Stimulated activated CD4-positive, alpha-beta T cell treated with anti-CD3 and anti-CD28 coated beads, Interleukin-15, amount 100 ng/mL, for 48 hours (primary cell): Measurements from ENCODE around the gene EZR.
A peak's percentile ranks its signal among the peaks of the same experiment; 100 is the strongest.

Experiments used
- DNase-seq, 2 donors: peaks; one replicate each; pipeline ENCODE4 v3.0.0-alpha.2; 2020; ENCODE audit warnings: low read depth in 2 of 2

EZR gene

DNA sequence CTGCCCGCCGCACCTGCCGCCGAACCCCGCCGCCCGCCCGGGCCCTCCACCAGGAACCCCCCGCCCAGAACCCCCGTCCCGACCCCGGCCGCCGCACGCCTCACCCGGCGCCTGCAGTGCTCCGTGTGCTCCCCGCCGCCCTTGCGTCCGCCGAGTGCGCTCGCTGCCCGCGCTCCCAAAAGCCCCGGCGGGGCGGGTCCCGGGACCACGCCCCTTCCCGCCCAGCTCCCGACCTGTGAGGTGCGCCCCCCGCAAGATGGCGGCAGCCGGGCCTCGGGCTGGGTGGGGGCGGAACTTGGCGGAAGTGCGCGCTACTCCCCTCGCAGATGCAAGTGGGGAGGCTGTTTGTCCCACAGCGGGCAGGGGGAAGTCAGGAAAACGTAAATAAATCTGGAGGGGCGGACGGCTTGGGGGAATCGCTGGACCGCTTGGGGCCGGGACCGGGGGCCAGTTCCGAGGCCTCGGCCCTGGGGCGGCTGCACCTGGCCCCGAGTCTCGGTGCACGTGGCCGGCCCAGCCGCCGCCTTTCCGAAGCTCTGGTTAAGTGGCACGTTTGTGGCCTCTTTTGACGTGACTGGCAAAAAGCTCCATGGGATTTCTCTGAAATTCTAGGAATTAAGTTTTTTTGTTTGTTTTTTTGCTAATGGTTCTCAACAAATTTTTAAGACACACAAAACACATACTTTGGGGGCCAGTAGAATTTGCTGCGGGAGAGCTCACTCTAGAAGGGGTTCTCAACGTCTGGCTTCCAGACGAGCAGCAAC is at the start of gene EZR:
Gene EZR (minus strand): TSS at position 156 of the 764 bp plus-strand sequence. CDS start 1,275 bp downstream, outside the sequence.
- DNase-seq, result peak; percentile 67 to 81

DNA sequence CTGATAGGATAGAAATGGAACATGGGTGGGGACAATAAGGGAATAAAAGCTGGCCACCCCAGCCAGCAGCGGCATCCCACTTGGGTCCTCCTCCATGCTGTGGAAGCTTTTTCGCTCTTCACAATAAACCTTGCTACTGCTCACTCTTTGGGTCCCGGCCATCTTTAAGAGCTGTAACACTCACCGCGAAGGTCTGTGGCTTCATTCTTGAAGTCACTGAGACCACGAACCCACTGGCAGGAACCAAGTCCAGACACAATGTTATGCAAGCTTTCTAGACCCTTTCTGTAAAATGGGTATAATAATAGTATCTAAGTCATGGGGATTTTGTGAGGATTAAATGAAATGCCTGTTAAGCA is 48.9 kb upstream of the EZR start:
- DNase-seq, result no peak

DNA sequence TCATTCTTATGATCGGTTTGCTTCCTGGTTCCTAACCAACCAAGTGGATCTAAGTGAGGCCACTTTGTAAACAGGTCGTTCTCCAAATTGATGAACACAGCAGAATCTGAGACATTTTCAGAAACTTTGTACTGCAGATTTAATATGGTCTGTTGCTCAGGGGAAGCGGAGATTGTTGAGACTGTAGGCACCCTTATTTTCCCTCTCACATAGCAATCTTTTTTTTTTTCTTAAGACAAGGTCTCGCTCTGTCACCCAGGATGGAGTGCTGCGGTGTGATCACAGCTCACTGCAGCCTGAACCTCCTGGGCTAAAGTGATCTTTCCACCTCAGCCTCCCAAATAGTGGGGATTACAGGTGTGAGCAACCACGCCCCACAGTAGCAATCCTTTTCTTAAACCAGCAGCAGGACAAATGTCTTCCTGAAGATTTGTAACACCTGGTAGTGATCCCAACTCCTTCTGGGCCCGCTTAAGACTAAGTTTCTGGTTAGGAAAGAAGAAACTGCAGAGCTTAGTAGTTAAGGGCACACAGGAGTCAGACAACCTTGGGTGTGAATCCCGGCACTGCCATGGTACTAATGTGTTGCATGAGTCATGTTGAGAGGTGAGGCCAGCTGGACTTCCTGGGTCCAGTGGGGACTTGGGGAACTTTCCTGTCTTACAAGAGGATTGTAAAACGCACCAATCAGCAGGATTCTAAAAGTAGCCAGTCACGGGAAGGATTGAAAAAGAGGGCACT is 48.4 kb upstream of the EZR start:
- no peak for DNase-seq

DNA sequence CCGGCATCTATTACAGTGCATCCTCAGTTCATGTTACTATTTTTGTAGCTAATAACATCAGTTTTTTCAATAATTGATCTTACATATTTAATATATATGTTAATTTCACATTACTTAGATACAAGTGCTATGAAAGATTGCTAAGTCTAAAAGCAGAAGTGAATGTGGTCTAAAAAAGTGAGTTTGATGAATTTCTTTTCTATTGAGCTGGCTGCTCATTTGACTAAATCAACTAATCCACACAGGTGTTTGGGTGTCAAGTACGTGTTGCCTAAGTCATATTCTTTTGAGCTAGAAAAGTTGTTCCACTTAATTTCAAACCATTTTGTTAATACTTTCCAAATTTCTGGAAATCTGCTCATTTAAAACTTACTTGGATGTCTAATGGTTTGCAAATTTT is 46.6 kb upstream of the EZR start:
- no peak for DNase-seq

DNA sequence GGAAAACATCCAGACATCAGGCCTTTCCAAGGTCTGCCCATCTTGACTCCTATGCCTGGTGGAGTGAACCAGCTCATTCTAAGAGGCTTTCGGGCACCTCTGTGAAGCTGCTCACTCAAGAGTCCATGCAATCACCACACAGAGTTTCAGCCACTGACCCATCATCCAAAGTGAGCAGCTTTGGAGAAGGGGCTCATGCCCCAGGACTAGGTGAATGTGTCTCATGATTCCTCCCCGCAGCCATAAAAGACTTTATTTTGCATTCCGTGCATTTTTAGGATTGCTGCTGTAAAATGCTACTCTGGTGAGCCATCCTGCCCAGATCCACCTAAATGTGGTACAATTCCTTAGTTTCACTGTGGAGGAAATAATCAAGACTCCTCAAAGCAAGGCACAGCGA is 44.5 kb upstream of the EZR start:
- no peak for DNase-seq

DNA sequence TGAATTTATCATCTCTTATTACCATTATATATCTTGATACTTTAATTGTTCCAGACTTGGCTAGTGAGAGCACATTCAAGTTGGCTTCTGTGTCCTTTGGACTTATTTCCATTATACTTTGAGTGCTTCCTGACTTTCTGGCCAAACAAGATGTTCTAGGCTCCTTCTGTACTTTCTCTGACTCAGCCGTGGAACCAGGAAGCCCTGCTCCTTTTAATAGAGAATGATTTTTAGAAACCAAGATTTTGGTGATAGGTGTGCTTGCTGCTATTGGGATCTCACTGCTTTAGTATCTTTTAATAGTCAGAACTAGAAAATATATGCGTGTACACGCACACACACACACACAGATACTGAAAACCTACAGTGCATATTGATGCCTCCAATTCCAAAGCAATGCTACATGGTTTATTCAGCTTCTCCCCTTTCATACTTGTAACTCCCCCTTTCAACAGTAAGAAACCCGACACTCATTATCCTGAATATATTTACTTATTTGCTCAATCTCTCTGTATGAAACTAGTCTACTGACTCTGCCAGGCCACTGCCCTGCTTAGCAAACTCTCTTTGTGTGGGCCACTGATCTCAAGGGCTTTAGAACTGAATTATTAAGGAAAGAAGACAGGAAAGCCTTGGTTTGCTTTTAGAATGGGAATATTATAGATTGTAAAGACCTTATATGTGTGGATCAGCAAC is 42.7 kb upstream of the EZR start:
- no peak for DNase-seq

DNA sequence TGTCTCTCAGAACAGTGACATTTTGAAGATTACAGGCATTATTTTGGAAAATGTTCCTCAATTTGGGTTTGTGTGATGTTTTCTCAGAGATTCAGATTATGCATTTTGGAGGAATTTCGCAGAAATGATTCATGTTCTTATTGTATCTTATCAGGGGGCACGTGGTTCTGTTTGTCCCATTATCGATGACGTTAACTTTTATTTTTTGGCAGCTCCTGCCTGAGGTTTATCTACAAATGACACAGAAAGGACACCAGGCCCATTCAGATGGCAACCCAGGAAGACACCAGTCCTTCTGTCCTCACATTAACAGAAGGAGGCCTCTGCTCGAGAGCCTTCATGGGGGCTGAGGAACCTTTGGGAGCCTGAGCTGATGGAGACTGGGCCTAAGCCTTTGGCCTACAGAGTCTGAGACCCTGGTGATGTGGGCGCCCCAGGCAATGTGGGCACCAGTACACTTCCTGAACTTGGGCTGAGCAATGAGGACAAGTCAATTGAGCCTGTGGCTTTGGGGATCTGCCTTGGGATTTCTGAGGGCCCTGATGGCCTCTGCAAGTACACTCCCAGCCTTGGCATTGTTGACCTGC is 41.2 kb upstream of the EZR start:
- DNase-seq, result no peak

DNA sequence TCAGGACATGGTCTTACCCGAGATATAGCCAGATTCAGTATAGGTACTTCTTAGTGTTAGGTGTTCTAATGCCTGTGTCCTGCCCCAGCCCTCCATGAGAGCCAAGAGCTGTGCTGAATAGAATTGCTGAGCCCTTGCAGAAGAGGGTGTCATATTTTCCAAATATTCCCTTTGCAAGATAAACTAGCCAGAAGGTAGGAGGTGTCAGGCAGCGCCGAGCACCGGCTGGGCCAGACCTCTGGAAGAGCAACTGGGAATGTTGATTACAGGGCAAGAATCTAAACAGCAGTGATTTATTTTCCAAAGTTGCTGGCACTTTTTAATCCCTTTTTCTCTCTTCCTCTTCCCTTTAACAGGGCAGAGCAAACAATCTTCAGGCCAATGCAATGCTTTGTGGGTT is 37.1 kb upstream of the EZR start:
- DNase-seq, result no peak

DNA sequence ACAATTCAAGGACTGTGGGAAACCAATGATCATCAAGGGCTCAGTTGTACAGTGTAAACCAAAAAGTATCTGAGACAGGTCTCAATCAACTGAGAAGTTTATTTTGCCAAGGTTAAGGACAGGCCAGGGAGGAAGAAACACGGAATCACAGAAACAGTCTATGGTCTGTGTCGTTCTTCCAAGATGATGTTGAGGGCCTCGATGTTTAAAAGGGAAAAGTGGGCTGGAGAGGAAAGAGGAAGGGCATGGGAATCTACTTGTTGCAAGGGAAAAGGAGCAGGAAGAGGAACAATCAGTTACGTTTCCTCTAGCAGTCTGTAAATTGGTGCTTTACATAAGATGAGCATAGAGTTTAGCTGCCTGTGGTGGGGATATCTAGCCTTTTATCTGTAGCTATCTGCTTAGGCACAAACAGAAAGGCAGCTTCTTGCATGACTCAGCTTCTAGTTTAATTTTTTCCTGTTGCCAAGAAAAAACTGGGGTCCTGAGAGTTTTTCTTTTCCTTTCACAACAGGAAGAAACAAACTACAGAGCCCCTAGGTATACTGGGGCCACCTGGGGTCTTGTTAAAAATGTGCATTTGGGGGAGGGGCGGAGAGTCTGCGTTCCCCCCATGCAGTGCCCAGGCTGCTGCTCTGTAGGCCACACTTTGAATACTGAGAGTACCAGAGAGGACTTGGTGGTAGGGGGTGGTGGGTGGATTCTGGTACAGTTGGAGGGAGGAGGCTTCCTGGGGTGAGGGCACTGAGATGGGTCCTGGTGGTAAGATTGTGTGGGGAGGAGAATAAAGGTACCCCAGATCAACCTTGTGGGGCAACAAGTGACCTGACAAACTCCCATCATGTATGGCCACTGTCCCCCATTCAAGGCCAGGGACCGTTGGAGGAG is 35.3 kb upstream of the EZR start:
- DNase-seq, result no peak

DNA sequence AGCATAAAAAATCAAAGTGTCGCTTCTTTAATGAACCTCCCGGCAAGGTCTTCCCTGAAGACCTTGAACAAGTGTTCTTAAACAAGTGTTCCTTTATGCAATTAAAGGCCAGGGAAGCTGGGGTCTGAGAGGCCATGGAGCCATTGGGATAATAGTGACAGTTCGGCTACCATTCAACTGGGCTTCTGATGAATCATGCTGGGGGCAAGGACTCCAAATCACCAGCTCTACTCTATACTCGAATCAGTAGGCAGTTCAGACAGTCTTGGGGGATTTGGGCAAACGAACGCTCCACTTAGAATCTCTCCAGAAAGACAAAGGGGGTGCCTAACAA is 34.7 kb upstream of the EZR start:
- no peak for DNase-seq

DNA sequence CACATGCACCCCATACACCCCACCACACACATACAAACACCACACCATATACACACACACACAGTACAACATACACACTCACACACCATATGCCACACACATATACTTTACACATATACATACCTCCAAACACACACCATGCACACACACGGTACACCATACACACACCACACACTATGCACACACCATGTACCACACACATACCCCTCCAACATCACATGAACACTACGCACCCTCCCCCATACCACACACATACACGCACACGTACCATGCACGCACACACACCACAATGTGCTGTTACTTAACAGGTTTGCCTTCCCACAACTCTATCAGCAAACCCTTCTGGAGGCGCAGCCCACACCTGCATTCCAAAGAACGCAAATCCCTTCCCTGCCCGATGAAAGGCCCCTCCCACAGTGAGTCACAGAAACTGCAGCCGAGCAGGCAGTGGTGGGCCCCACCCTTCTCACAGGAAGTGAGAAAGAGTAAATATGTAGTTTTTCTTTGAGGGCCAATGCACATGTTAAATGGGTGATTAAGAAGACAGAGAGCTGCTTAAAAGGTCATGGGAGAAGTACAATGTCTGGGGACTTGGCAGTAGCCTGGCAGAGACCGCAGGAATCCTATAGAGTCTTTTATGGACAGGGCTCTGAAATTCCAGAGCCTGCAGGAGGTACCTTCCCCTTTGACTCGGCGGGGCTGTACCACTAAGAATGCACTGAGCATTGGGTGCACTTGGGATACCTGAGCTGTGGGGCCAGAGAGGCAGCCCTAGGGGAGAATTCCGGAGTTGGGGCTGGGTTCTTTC is 34.1 kb upstream of the EZR start:
- DNase-seq, result peak; percentile 80 to 84

DNA sequence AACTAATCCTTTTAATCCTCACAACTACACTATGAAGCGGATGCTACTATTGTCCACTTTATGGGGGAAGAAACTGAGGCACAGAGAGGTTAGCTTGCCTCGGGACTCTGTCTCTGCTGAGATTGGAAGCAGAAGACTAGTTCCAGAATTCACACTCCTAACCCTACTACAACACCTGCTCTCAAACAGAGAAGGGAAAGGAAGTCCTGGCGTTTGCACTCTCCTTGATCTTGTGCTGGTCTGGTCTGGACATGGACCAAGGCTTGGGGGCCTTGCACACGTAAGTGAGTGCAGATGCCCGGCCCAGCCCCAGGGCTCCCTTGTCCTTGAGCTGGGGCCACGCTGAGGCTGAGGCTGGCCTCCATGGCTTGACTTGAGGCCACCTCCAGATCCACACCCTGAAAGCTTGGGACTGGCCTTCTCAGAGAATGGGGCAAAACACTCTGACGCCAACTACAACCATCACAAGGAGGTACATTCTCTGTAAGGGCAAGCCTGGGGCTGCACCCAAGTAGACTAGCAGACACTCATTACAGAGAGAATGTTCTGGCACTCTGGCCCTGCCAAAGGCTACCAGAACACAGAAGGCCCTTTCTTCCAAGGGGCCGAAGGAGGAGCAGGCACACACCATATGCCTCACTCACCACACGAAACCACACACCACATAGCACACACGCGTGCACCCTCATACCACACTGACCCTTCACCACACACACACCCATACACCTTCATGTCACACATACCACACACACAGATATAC is 33.3 kb upstream of the EZR start:
- no peak for DNase-seq

DNA sequence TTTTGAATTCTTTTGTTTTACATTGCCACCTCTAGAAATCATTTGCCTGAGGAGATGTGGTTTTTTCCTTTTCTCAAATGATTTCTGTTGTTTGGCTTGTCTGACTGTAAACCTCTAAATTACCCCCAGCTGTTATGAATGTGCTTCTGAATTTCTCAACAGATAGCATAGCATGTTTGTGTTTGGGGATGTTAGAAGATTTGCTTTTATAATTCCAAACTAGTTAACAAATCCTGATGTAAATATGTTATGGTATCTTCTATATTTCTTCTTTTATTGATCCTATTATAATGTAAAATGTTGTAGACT is 31.6 kb upstream of the EZR start:
- DNase-seq, result no peak

DNA sequence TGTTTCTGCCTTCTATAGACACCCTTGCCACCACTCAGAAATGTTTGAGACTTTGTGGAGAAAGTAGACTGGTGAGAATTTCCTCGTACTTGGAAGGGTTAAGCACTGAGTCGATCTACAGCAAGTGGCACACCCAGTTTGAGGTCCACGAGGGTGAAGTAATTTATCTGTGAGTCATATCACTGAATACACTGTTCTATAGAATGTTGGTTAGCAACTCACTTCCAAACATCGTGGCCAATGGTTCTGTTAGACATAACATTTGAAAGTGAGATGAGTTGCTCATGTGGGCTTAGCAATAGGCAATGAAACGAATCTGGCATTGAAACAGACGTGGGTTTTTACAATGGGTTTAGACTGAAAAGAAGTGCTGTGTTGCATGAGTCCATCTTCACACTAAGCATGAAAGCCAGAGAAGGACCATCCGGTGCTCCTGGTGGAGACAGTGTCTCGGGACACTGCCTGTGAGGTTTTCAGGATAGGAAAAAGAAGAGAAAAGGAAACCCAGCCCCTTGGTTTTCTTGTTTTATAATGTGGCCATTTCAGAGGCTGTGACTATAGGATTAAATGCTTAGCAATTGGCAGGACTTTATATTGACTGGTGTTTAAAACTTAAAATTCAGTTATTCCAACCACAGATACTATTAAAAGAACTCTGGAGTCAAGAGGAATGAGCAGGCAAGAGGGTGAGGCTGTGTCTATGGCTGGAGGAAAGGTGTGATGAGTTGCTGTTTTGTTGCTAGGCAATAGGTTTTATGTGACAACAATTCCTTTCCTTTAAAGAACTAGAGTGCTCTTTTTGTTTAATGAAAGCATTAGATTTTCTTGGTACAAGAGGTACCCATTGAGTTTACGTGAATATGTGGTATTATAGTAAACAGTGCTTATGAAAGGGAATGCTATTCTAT is 31.0 kb upstream of the EZR start:
- DNase-seq, result peak in 1 of 2 donors; percentile 36

DNA sequence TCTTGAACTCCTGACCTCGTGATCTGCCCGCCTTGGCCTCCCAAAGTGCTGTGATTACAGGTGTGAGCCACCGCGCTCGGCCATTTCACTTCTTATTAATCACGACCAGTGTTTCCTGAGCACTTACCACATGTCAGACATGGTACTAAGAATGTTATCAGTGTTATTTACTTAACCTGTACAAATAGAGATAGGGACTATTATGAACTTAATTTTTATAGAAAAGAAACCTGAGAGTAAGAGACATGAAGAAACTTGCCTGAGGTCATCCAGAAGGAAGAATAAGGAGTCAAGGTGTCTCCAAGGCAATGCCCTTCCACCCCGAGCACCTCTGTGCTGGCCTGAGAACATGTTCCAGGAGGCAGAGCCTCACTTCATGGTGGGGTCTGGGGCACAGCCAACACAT is 29.3 kb upstream of the EZR start:
- DNase-seq, result no peak

DNA sequence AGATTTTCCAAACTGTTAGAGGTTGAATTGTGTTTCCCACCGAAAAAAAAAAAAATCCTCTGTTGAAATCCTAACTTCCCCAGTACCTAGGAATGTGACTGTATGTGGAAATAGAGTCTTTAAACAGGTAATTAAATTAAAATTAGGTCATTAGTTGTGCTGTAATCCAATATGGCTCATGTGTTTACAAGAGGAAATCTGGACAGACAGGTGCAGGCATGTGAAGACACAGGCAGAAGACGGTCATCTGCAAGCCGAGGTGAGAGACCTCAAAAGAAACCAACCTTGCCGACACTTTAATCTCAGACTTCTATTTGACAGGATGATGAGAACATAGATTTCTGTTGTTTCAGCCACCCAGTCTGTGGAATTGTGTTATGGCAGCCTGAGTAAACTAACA is 28.6 kb upstream of the EZR start:
- no peak for DNase-seq

DNA sequence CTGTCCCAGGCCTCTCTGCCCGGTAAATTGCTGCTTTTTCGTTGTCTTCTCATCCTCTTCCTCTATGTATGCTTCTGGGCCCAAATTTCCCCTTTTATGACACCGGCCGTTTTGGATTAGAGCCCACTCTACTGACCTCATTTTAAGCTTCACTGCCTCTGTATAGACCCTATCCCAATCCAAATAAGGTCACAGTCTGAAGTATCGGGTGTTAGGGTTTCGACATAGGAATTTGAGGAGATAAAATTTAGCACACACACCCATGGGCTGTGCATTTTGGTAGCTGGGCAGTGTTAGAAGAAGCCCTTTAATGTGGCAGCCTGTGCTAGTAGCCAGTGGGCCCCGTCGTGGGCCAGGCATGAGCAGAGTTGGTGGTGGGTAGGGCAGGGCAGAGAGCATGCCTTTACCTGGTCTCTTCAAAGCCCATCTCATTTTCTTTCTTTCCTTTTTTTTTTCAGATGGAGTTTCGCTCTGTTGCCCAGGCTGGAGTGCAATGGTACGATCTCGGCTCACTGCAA is 27.9 kb upstream of the EZR start:
- DNase-seq, result no peak

DNA sequence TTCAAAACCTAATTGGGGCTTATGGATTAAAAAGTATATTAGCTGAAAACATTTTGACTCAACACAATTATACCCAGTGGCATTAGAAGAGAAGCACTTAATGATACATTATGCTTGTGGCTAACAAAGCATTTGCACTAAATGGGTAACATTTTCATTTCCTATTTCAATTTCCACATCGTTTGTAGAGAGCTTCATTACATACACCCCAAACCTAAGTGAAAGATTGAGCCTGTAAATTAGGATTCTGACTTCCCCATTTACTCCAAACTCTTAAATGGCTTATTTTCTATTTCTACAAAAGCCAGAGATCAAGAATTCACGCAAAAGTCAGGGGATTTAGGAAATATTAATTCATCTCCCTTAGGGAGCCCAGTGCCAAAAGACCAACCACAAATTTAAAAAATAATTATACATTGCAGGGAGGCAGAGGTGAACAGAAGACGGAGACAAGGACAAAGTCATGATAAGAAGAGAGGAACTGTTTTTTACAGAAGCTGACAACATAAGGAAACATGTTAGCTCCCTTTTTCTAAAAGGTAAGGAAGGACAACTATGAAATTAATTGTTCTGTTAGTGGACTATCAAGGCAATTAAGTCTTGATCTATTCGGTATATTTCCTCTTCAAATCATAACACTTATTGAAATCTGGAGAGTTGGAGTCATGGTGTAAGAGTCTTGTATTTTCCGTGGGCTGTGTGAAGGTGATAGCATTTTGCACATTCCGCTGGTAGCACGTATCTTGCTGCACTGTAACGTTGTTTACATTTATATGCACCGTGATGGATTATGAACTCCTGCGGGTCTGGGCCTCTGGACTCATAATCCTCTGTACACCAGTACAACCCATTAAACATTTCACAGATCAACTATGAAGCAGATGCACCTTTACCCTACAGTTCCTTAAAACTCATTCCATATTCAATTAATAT is 24.8 kb upstream of the EZR start:
- no peak for DNase-seq
